ENCODE measurements around the gene CPT1C.

GRCh38 chr19:49739098-49739497, 48.2 kb downstream of the CPT1C start:
- TF ChIP-seq EZH2 (IDR thresholded peaks at IDR 0.05; ENCODE audit: borderline replicate concordance, insufficient read depth, low read depth, low read length, poor library complexity, severe bottlenecking) (no peak), CTCF (IDR thresholded peaks at IDR 0.05) (no peak)
